Naive thymus-derived CD8-positive, alpha-beta T cell (primary cell): Measurements from ENCODE around the gene SYT13. TPM values are rescaled to one million over a fixed set of nuclear protein-coding genes. Genes with fewer than 3 reads are reported as not detected.
"Not testable (repeated sequence)": the region's sequence is repeated elsewhere in the genome, so short reads cannot be mapped to it uniquely, and the experiment has no call there.

Experiments
- ATAC-seq, 2 donors: fragments of 150-1000 bp; cut with Tn5 transposase in 1 of 2; sonication (Bioruptor Pico), chemical (Tn5 transposase) in 1 of 2; 1 replicate in 1 of 2; 2 replicates in 1 of 2; pipeline ENCODE4 v1.10.0; 2021; ENCODE audit warnings: mild to moderate bottlenecking in 2 of 2, moderate library complexity in 2 of 2
- POLR2A ChIA-PET: fragments of 350-600 bp; sonication (Branson Sonifier 250); formaldehyde crosslinking; loops from one replicate; lab custom pipeline; 2021; ENCODE audit warnings: antibody characterized with exemption; lab: Charles Lee
- DNase-seq, 10 donors: peaks; one replicate each; pipeline versions ENCODE4 v3.0.0 to v3.0.0-alpha.2; 2020 to 2022
- H3K27ac Mint-ChIP-seq, 10 donors: one replicate each; pipeline ENCODE4 v1.8.0; 2020 to 2022; ENCODE audit warnings: mild to moderate bottlenecking in 10 of 10, mixed read lengths in 10 of 10, moderate library complexity in 4 of 10, inconsistent platforms in 1 of 10
- H3K27me3 Mint-ChIP-seq, 5 donors: one replicate each; pipeline ENCODE4 v1.8.0; 2021 to 2022; ENCODE audit warnings: mixed read lengths in 5 of 5
- H3K36me3 Mint-ChIP-seq, 3 donors: one replicate each; pipeline ENCODE4 v1.8.0; 2020 to 2022; ENCODE audit warnings: mixed read lengths in 3 of 3, mild to moderate bottlenecking in 2 of 3, inconsistent platforms in 1 of 3
- H3K4me1 Mint-ChIP-seq, 4 donors: one replicate each; pipeline ENCODE4 v1.8.0; 2021 to 2022; ENCODE audit warnings: mixed read lengths in 4 of 4
- H3K4me3 Mint-ChIP-seq, 10 donors: one replicate each; pipeline ENCODE4 v1.8.0; 2020 to 2022; ENCODE audit warnings: mild to moderate bottlenecking in 10 of 10, mixed read lengths in 10 of 10, moderate library complexity in 6 of 10, inconsistent platforms in 1 of 10
- H3K9me3 Mint-ChIP-seq, 9 donors: one replicate each; pipeline ENCODE4 v1.8.0; 2020 to 2022; ENCODE audit warnings: mixed read lengths in 9 of 9, mild to moderate bottlenecking in 3 of 9, inconsistent platforms in 1 of 9, moderate library complexity in 1 of 9
- polyA plus RNA-seq, 3 donors: library from polyadenylated mRNA; unstranded; fragments of 300-500 nt; fragmentation: Illumina TruSeq; gene quantifications; one replicate each; pipeline ENCODE4 v1.2.3, GENCODE V29; 2021
- total RNA-seq, 8 experiments: library from RNA in 2 of 8; stranded (reverse) in 2 of 8; gene quantifications; one replicate each; pipeline ENCODE4 v1.2.3 and lab custom pipeline; 2021 to 2026

Gene SYT13
- total and polyA plus RNA-seq, 5 experiments from 2014 or later: not detected

DNA sequence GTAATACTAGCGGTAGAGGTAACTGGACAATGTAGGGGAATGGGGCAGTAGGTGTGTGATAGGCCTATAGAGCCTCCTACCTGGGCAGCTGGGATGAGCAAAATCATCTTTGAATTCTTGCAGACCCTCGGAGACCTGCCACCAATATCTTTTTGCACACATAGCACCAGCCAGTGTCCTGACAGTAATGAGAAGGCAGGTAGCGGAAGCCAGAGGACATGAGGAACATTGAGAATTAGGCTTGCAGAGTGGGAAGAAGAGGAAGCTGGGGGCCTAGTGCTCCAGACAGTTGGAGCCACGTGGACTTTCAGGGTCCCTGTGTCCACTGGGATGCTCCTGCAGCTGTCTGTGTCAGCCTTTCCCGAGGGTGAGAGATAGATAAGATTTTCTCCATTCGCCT is 17.2 kb upstream of the SYT13 start:
- peaks cover 0 to 5% (median 0%) of the 10 kb centered on the region in 4 donors for H3K4me1 Mint-ChIP-seq
- peak overlapping the region in 1 of 10 donors; percentile 34 for H3K4me3 Mint-ChIP-seq
- H3K27ac Mint-ChIP-seq: peak overlapping the region in 1 of 10 donors; percentile 61
- H3K9me3 Mint-ChIP-seq: no peaks in the 10 kb centered on the region
- no peak for DNase-seq
- POLR2A ChIA-PET: no interaction called here
- peaks cover 0 to 12% (median 6%) of the 10 kb centered on the region in 5 donors for H3K27me3 Mint-ChIP-seq
- ATAC-seq: no peak
- H3K36me3 Mint-ChIP-seq: no peaks in the 10 kb centered on the region

DNA sequence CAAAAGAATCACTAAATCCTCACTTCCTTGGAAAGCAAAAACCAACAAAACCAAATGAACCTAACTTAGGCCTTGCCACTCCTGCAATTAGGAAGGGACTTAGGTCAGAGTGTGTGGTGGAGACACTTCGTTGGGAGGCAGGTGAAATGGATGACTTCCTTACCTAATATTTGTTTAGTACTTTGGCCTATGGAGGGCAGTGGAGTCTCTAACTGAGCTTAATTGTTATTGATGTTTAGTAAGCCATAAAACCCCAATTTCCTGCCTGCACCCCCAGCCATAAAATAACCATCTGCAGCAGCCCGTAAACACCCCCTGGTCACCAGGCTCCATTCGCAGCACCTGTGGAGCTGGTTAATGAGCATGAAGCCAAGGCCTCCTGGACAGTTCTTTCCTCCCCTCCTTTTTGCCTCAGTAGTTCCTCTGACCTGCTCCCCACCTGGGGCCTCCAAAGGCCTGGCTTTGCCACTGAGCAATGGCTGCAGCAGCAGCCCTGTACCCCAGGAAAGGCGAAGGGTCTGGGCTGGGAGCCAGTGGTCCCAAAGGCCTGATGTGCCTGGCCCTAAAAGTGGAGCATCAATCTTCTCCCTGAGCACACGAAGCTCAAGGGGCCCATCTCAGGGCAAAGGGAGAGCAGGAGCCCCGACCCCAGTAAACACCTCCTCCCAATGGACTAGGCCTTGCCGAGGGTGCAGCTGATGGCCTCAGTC is 15.6 kb upstream of the SYT13 start:
- Mint-ChIP-seq H3K9me3 (no peaks in the 10 kb centered on the region), H3K36me3 (no peaks in the 10 kb centered on the region), H3K27me3 (peaks cover 0 to 12% (median 7%) of the 10 kb centered on the region in 5 donors), H3K4me3 (no peak overlapping the region), H3K4me1 (peaks cover 0 to 5% (median 0%) of the 10 kb centered on the region in 4 donors), H3K27ac (no peak overlapping the region)
- POLR2A ChIA-PET: no interaction called here
- no peak for DNase-seq
- ATAC-seq: no peak

DNA sequence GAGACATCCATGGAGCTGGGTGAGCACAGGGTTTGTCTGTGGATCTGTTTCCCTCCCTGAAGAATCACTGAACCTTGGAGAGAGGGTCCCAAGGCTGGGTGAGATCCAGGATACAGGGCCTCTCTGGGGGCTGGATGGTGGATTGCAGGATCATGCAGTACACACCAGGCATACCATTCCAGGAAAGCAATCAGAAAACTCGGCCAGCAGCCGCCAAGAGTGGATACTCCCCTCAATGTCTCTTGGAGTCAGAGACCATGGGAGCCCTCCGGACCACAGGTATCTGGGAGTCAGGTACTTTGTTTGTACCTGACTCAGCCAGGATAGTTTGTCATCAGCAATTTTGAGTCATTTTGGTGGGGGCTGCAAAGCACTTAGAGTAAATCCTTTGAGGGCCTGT is 14.6 kb upstream of the SYT13 start:
- no peak for ATAC-seq
- no peak for DNase-seq
- peaks cover 0 to 12% (median 8%) of the 10 kb centered on the region in 5 donors for H3K27me3 Mint-ChIP-seq
- peaks cover 0 to 5% (median 0%) of the 10 kb centered on the region in 4 donors for H3K4me1 Mint-ChIP-seq
- POLR2A ChIA-PET: no interaction called here
- H3K36me3 Mint-ChIP-seq: no peaks in the 10 kb centered on the region
- no peak overlapping the region for H3K27ac Mint-ChIP-seq
- no peak overlapping the region for H3K4me3 Mint-ChIP-seq
- no peaks in the 10 kb centered on the region for H3K9me3 Mint-ChIP-seq

DNA sequence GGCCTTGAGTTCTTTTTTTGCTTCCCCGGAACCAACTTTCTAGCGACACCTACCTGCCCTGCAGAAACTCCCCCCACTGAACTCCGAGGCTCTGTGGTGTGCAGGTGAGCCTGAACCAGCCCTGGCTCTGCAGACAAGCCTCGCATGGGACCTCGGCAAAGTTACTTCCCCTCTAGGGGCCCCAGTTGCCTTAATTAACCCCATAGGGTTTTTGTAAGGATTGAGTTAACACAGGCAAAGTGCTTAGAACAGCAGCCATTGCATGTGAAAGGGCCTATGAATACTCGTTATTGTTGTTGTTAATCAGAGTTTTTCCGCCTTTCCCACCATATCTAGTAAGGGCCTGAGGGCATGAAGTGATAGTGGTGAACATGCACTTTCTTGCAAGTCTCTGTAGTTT is 12.6 kb upstream of the SYT13 start:
- Mint-ChIP-seq H3K36me3 (no peaks in the 10 kb centered on the region), H3K4me1 (peaks cover 0 to 5% (median 0%) of the 10 kb centered on the region in 4 donors), H3K4me3 (no peak overlapping the region), H3K9me3 (no peaks in the 10 kb centered on the region), H3K27me3 (peaks cover 4 to 28% (median 14%) of the 10 kb centered on the region in 5 donors), H3K27ac (no peak overlapping the region)
- POLR2A ChIA-PET: no interaction called here
- DNase-seq (no peak), ATAC-seq (no peak)

DNA sequence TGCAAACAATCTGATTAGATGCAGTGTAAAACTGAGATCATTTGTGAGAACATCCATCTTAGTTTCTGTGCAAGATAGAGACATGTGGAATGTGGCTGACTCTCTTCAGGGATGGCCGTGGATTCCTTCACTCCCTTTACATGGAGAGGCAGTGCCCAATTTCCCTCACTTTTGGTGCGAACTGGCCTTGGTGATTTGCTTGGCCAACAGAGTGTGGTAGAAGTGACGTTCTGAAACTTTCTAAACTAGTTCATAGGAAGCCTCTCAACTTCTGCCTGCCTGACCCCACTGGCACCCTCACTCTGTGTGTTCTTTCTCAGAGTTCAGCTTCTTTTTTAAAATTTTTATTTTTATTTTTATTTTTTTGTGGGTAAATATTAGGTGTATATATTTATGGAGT is 9.9 kb upstream of the SYT13 start:
- POLR2A ChIA-PET: no interaction called here
- H3K27ac Mint-ChIP-seq: no peak overlapping the region
- H3K36me3 Mint-ChIP-seq: peaks cover 0 to 2% (median 0%) of the 10 kb centered on the region in 3 donors
- no peak overlapping the region for H3K4me3 Mint-ChIP-seq
- ATAC-seq (no peak), DNase-seq (no peak)
- H3K4me1 Mint-ChIP-seq: no peaks in the 10 kb centered on the region
- peaks cover 6 to 49% (median 29%) of the 10 kb centered on the region in 5 donors for H3K27me3 Mint-ChIP-seq
- no peaks in the 10 kb centered on the region for H3K9me3 Mint-ChIP-seq

DNA sequence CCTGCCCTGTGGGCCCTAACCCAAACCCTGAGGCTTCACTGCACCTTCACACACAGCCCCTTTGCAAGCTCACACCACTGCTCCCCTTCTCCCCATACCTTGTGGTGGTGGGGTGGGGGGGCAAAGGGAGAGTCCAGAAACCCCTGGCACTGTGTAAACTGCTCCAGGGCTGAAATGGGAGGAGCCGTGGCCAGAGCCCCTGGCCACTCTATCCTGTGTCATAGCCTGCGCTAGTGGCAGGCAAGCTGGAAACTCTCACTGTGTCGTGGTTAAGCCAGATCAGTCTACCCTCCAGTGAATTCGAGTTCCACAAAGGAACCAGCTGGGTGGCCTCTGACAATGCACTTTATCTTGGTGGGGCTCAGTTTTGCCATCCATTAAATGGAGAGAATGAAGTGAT is 8.4 kb upstream of the SYT13 start:
- no peak for DNase-seq
- no peaks in the 10 kb centered on the region for H3K4me1 Mint-ChIP-seq
- ATAC-seq: no peak
- peaks cover 15 to 53% (median 42%) of the 10 kb centered on the region in 5 donors for H3K27me3 Mint-ChIP-seq
- POLR2A ChIA-PET: no interaction called here
- H3K9me3 Mint-ChIP-seq: no peaks in the 10 kb centered on the region
- H3K36me3 Mint-ChIP-seq: peaks cover 0 to 2% (median 0%) of the 10 kb centered on the region in 3 donors
- H3K4me3 Mint-ChIP-seq: no peak overlapping the region
- H3K27ac Mint-ChIP-seq: no peak overlapping the region

DNA sequence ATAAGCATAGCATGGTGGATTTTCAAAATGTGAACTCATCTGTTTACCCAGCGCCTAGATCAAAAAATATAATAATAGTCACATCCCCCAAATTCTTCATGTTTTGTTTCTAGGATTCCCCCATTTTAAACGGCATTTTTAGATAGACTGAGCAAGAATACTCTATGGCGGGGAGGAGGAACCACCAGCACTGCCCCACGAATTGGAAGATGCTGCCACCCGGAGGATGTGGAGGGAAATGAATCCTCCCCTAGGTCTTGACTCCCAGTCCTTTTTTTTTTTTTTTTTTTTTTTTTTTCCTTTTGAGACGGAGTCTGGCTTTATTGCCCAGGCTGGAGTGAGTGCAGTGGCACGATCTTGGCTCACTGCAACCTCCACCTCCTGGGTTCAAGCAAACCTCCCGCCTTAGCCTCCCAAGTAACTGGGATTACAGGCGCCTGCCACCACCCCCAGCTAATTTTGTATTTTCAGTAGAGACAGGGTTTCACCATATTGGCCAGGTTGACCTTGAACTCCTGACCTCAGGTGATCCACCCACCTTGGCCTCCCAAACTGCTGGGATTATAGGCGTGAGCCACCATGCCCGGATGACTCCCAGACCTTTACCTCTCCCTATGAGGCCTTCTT is 7.5 kb upstream of the SYT13 start:
- H3K27ac Mint-ChIP-seq, H3K36me3 Mint-ChIP-seq, H3K4me1 Mint-ChIP-seq, H3K4me3 Mint-ChIP-seq, H3K9me3 Mint-ChIP-seq, POLR2A ChIA-PET: not testable (repeated sequence)
- H3K27me3 Mint-ChIP-seq: peaks cover 21 to 61% (median 48%) of the 10 kb centered on the region in 5 donors
- peak; percentile 76 to 87 for ATAC-seq
- DNase-seq: peak; percentile 30 to 80 (median 51)

DNA sequence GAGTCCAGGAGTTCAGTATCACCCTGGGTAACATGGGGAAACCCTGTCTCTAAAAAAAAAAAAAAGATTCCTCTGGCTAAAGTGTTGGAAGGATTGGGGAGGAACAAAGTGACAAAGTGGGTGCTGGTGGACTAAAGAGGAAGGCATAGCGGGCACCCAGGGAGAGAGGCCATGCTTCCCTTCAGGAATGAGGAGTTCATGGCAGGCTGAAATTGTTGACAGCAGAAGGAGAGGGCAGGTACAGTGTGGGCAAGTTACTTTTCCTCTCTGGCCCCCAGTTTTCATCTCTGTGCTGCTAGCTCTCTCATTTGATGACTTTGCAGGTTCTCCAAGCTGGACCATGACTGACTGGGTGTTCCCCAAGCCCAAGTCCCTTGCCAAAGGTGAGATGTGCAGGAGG is 4.4 kb upstream of the SYT13 start:
- ATAC-seq (no peak), DNase-seq (no peak)
- H3K4me1 Mint-ChIP-seq: no peaks in the 10 kb centered on the region
- no peak overlapping the region for H3K4me3 Mint-ChIP-seq
- H3K27me3 Mint-ChIP-seq: peaks cover 43 to 92% (median 68%) of the 10 kb centered on the region in 5 donors
- H3K36me3 Mint-ChIP-seq: peaks cover 0 to 2% (median 0%) of the 10 kb centered on the region in 3 donors
- no peak overlapping the region for H3K27ac Mint-ChIP-seq
- POLR2A ChIA-PET: no interaction called here
- H3K9me3 Mint-ChIP-seq: no peaks in the 10 kb centered on the region

DNA sequence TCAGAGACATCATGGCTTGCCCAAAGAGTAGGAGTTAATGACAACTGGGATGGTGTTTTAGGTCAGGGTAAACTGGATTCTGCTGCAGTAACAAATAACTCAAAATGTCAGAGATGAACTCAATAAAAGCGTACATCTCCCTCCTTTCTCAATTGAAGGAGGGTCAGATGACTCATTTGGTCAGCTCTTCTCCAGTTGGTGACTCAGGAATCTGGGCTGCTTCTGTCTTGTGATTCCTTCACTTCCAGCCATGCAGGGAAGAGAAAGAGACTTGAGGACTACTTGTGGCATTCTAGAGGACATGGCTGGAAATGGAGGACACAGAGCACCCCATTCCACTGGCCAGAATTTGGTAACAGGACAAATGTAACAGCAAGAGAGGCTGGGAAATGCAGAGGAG is 3.2 kb upstream of the SYT13 start:
- Mint-ChIP-seq H3K27me3 (peaks cover 46 to 93% (median 76%) of the 10 kb centered on the region in 5 donors), H3K27ac (no peak overlapping the region), H3K4me1 (no peaks in the 10 kb centered on the region), H3K9me3 (no peaks in the 10 kb centered on the region), H3K36me3 (peaks cover 0 to 2% (median 0%) of the 10 kb centered on the region in 3 donors), H3K4me3 (no peak overlapping the region)
- ATAC-seq (no peak), DNase-seq (no peak)
- POLR2A ChIA-PET: no interaction called here

DNA sequence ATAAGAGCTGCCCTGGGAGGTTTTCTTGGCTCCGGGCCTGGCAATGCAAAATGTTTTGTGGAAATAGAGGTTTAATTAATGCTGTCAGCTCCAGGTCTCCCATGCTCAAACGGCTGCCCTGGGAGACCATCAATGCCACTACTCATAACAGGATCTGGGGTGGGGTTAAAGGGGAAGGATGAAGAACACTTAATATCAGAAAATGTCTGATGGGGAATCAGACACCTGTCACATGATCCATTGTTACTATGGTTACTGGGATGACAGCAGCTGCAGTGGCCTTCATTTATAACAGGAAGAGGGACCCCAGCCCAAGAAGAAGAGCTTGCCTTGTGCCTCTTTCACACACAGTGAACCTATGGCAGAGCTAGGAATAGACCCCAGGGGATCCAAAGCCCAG is 2.2 kb upstream of the SYT13 start:
- DNase-seq: no peak
- Mint-ChIP-seq H3K4me1 (no peaks in the 10 kb centered on the region), H3K27ac (no peak overlapping the region), H3K36me3 (peaks cover 0 to 2% (median 0%) of the 10 kb centered on the region in 3 donors), H3K9me3 (no peaks in the 10 kb centered on the region), H3K27me3 (peaks cover 46 to 94% (median 77%) of the 10 kb centered on the region in 5 donors), H3K4me3 (no peak overlapping the region)
- POLR2A ChIA-PET: no interaction called here
- ATAC-seq: no peak

DNA sequence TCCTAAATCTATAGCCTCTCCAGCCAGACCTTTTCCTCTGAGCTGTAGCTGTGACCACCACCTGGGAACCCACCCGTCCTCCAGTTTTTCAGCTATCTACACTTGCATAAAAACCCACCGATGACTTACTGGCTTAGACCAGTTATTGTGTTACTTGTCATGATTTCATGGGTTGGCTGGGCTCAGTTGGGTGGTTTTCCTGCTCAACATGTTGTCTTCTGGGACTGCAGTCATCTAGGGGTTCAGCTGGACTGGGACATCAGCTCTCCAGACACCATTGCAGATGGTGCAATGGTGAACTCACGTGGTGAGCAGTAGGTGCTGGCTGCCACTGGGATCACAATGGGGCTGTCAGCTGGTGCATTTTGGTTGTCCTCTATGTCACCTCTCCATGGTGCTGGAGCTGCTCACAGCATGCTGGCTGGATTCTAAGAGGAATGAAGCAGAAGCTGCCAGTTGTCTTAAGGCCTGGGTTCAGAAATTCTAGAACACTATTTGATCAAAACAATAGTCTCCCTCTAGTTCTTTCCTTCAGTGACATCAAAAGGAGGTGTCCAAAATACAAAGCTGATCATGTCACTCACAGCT is 1.3 kb upstream of the SYT13 start:
- H3K27me3 Mint-ChIP-seq: peaks cover 45 to 89% (median 72%) of the 10 kb centered on the region in 5 donors
- POLR2A ChIA-PET: no interaction called here
- no peak overlapping the region for H3K4me3 Mint-ChIP-seq
- no peak for DNase-seq
- no peaks in the 10 kb centered on the region for H3K36me3 Mint-ChIP-seq
- no peaks in the 10 kb centered on the region for H3K4me1 Mint-ChIP-seq
- H3K9me3 Mint-ChIP-seq: no peaks in the 10 kb centered on the region
- H3K27ac Mint-ChIP-seq: no peak overlapping the region
- ATAC-seq: no peak

DNA sequence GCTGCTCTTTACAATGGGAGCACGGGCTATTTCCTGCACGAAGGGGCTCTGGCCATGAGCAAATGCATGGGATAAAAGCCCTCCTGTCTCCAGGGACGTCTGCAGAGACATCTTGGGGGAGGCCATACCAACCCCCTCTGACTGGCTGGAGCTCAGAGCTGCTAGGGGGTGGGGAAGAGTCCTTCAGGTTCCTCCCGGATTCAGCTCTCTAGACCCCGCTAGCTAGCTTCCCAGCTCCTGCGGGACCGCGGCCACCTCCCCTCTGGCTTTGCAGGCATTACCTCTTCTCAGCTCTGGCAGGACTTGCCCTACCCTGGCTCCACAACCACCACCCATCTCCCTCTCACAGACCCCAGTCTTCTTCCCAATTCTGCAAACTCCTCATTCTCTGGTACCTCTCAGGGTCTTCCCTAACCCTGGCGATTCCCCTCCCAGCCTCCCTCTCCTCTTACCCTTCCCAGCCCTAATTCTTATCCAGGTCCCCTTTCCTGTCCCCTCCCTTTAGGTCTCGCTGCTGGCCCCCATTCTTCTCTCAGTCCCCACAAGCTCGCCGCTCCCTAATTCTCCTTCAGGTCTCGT is 802 bp downstream of the SYT13 start:
- ATAC-seq: no peak
- POLR2A ChIA-PET: no interaction called here
- no peak overlapping the region for H3K27ac Mint-ChIP-seq
- H3K9me3 Mint-ChIP-seq: peaks cover 0 to 2% (median 0%) of the 10 kb centered on the region in 9 donors
- H3K36me3 Mint-ChIP-seq: peaks cover 0 to 3% (median 0%) of the 10 kb centered on the region in 3 donors
- H3K4me1 Mint-ChIP-seq: peaks cover 0 to under 1% (median 0%) of the 10 kb centered on the region in 4 donors
- H3K27me3 Mint-ChIP-seq: peaks cover 45 to 88% (median 61%) of the 10 kb centered on the region in 5 donors
- no peak for DNase-seq
- H3K4me3 Mint-ChIP-seq: peak overlapping the region in 1 of 10 donors; percentile 48

DNA sequence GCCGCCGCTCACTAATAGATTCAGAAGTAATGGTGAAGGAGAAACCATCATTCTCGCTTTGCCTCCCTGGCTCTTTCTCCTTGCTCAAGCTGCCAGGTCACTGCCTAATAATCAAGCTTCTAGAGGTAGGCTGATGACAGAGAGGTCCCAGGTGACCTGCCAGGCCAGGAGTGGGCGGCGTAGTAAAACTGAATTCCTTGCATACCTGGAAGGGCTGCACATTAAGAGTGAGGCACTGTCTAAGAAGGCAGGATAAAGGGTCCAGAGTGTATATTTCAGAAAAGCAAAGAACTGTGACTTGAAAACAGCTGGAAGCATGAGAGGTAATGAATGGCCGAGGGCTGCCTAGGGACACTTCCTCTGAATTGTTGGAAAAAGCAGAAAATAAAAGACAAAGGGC is 4.1 kb downstream of the SYT13 start:
- ATAC-seq (no peak), DNase-seq (no peak)
- peaks cover 0 to 1% (median 0%) of the 10 kb centered on the region in 4 donors for H3K4me1 Mint-ChIP-seq
- H3K4me3 Mint-ChIP-seq: no peak overlapping the region
- H3K27ac Mint-ChIP-seq: peak overlapping the region in 1 of 10 donors; percentile 7
- peaks cover 0 to 14% (median 3%) of the 10 kb centered on the region in 9 donors for H3K9me3 Mint-ChIP-seq
- POLR2A ChIA-PET: no interaction called here
- H3K36me3 Mint-ChIP-seq: peaks cover 0 to 13% (median 0%) of the 10 kb centered on the region in 3 donors
- peaks cover 29 to 72% (median 40%) of the 10 kb centered on the region in 5 donors for H3K27me3 Mint-ChIP-seq
